HAP-1 (cell line): ENCODE results near the gene NEB.

Experiments used
- DNase-seq, 2 experiments: peaks; one replicate each; pipeline ENCODE4 v3.0.0-alpha.2; 2016 to 2020; ENCODE audit warnings: low spot score in 2 of 2
- H3K27me3 ChIP-seq: fragments of 250-450 bp; sonication (Bioruptor Pico); 2 replicates; pipeline ENCODE4 v1.5.1; 2020; ENCODE audit warnings: low read depth, mild to moderate bottlenecking, moderate library complexity
- H3K36me3 ChIP-seq: fragments of 250-450 bp; sonication (Bioruptor Pico); replicated peaks from 2 replicates; pipeline ENCODE4 v1.5.1; 2020; ENCODE audit warnings: mild to moderate bottlenecking
- H3K4me1 ChIP-seq: fragments of 250-450 bp; sonication (Bioruptor Pico); 2 replicates; pipeline ENCODE4 v1.5.1; 2020; ENCODE audit warnings: mild to moderate bottlenecking
- H3K4me3 ChIP-seq: fragments of 250-450 bp; sonication (Bioruptor Pico); 2 replicates; pipeline ENCODE4 v1.5.1; 2020; ENCODE audit warnings: mild to moderate bottlenecking, moderate library complexity
- H3K9me3 ChIP-seq: fragments of 250-450 bp; sonication (Bioruptor Pico); 2 replicates; pipeline ENCODE4 v1.5.1; 2020; ENCODE audit warnings: mild to moderate bottlenecking, moderate library complexity
- in situ Hi-C: fragments of 300-500 bp; cut with MboI; formaldehyde crosslinking; loops from 3 replicates; pipeline ENCODE4 v1.14.3; 2020; ENCODE audit warnings: low sequenced_read_pairs, inconsistent platforms, mixed read lengths

The NEB gene

DNA sequence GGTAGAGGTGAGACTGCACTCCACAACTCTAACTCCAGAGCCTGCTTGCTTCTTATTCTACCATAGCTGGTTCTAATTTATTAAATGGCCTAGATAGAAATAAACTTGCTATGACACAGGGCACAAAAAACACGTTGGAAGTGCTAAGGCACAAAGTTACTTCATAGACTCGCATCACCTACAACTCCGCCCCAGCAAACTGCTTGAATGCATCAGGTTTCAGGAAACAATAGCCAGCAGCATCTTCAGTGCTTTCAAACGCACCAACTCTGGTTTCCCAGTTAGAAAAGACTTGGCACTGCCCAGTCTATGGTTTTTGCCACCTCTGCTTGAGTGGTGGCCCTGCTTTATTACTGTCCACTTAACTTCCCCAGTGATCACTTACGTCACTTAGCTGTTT lies 182.0 kb downstream of the NEB start:
- no peak for DNase-seq
- Histone ChIP-seq H3K4me3 (no peak overlapping the region), H3K4me1 (peaks cover 6% of the 10 kb centered on the region), H3K9me3 (0 out of 2 replicates have a peak, but pooled peaks cover 4% of the 10 kb centered on the region), H3K27me3 (peaks cover 2% of the 10 kb centered on the region; the same call in 1 of the 2 replicates), H3K36me3 (no peaks in the 10 kb centered on the region)
- in situ Hi-C loops: loop anchor here (10.0 kb wide), 1 partner anchor 63 kb away; no protein-coding TSS in a partner anchor

DNA sequence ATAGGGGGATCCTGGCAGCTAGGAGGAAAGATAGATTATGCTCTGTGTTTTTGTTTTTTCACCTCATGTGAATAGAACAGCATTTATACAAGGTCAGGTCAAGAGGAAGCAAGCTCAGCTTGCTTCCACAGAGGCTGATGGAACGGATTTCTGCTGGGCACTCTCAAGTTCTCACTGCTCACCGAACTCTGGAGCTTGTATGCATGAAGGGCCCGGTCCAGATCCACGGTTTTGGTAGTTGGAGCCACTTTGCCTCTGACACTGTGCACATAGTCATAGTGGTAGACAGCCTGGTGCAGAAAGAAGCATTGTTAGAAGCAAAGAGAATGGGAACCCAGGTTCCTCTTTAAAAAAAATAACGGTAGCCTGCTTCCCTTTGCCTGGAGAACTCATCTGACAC lies 182.7 kb downstream of the NEB start:
- in situ Hi-C loops: loop anchor here (10.0 kb wide), 1 partner anchor 63 kb away; no protein-coding TSS in a partner anchor
- H3K9me3 ChIP-seq: 0 out of 2 replicates have a peak, but pooled peaks cover 2% of the 10 kb centered on the region

DNA sequence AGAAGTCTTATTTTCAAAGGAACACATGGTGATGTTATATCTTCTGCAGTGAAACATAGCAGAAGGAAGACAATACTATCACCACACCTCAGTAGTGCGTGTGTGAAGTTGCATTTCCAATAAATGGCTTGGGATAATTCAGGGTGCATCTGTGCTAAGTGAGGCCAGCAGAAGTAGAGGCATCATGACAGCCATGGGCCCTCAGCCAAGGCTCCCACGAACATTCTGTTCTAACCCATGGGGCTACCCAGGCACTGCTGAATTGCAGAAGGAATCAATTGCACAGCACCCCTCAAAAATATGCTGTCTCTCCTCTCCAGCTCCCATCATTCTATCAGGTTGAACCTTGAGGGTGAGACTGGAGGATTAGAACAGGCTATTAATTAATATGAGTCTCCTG lies 185.1 kb downstream of the NEB start:
- H3K27me3 ChIP-seq: no peaks in the 10 kb centered on the region
- in situ Hi-C loops: no loop called here
- DNase-seq: no peak
- no peaks in the 10 kb centered on the region for H3K36me3 ChIP-seq
- H3K4me3 ChIP-seq: no peak overlapping the region
- H3K4me1 ChIP-seq: no peaks in the 10 kb centered on the region; the same call in none of the 2 replicates
- H3K9me3 ChIP-seq: no peaks in the 10 kb centered on the region

More for the DNA sequence above, 182.7 kb downstream of the NEB start:
- H3K4me1 ChIP-seq: peaks cover 5% of the 10 kb centered on the region
- H3K4me3 ChIP-seq: no peak overlapping the region
- no peak for DNase-seq
- peaks cover 2% of the 10 kb centered on the region; the same call in 1 of the 2 replicates for H3K27me3 ChIP-seq
- no peaks in the 10 kb centered on the region for H3K36me3 ChIP-seq

DNA sequence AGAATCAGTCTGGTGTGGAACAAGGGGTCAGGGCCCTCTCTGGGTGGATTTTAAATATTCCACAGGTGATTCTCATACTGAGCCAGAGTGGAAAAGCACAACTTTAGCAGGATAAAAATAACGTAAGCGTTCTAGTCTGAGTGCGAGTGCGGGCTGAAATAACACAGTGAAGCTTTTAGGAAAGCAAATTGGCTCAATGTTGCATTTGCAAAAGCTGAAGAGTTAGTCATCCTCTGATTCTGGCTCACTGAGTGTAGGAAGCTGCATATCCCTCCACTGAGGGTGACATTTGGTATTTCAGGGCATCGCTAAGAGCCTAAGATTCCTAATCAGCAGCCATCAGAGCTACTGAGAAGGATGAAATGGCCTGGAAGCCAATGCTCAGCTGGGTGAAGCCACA lies 189.8 kb downstream of the NEB start:
- no peaks in the 10 kb centered on the region for H3K9me3 ChIP-seq
- no peak overlapping the region for H3K4me3 ChIP-seq
- no peaks in the 10 kb centered on the region for H3K4me1 ChIP-seq
- no peaks in the 10 kb centered on the region for H3K27me3 ChIP-seq
- no peaks in the 10 kb centered on the region for H3K36me3 ChIP-seq
- DNase-seq: no peak
- in situ Hi-C loops: no loop called here

DNA sequence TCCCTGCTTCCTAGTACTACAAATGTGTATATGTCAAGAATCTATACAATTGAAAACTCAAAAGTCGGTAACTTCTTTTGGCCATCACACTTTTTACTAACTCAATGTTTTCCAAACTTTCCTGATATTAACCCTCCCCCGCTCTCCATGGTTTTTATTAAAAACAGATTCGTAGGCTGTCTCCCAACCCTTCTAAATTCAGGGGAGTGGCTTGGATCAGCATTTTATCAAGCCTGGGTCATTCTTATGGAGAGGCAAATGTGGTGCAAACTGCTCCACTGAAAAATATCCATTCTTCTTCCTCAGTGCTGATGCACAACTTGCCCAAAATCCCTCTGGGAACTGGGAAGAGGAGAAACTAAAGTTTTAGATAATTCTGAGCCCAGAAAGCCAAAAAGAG lies 190.4 kb downstream of the NEB start:
- in situ Hi-C loops: no loop called here
- H3K36me3 ChIP-seq: no peaks in the 10 kb centered on the region
- H3K4me1 ChIP-seq: no peaks in the 10 kb centered on the region
- H3K9me3 ChIP-seq: no peaks in the 10 kb centered on the region
- no peaks in the 10 kb centered on the region for H3K27me3 ChIP-seq
- DNase-seq: no peak
- H3K4me3 ChIP-seq: no peak overlapping the region

- no peak overlapping the region for H3K4me3 ChIP-seq
- in situ Hi-C loops: no loop called here
- no peaks in the 10 kb centered on the region for H3K27me3 ChIP-seq
- peaks cover 10% of the 10 kb centered on the region for H3K4me1 ChIP-seq
- no peaks in the 10 kb centered on the region for H3K9me3 ChIP-seq
- H3K36me3 ChIP-seq: no peaks in the 10 kb centered on the region
- DNase-seq: no peak
Observed at GRCh38 chr2:151534001-151534400, 200.3 kb downstream of the NEB start.

DNA sequence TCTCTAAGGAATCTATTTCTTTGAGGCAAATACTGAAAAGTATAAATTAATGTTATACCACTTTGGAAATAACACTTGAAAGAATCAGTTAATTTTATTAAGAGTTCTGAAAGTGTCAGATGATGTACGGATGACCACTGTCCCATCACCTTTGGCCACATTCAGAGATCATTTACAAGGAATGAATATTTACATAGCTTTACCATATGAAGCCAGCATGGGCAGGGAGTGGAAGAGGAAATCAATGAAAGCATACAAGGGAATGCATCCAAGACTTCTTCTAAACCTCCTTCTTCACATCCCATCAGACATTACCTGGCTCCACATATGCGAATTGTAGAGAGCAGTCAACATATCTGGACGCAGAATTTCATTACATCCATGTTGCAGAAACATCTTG lies 201.1 kb downstream of the NEB start:
- no peak overlapping the region for H3K4me3 ChIP-seq
- in situ Hi-C loops: no loop called here

DNA sequence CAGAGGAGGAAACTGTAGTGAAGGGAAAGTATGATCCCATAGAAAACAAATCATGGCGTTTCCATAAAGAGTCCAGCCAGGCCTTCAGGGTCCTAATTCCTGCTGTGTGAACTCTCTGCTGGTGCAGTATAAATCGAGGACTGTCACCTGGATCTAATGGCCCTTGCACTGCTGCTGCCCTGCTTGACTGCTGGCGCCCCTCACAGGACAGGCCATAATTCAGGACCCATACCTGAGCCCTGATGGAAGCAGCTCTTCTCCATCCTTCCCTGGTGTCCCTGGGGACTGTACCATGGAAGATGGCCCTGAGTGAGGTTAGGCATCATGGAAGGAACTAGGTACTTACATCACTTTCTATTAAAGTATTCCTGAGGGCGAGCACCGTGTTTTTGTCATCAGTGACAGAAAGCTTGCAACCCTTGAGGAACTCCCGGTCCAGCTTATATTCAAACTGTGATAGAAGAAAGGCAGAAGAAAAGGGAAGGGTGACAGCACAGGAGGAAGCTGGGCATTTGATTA lies 207.6 kb downstream of the NEB start:
- Histone ChIP-seq H3K4me3 (no peak overlapping the region), H3K27me3 (no peaks in the 10 kb centered on the region), H3K36me3 (no peaks in the 10 kb centered on the region), H3K4me1 (no peaks in the 10 kb centered on the region), H3K9me3 (no peaks in the 10 kb centered on the region)
- no peak for DNase-seq
- in situ Hi-C loops: no loop called here

More for the DNA sequence above, 201.1 kb downstream of the NEB start:
- DNase-seq: no peak
- Histone ChIP-seq H3K4me1 (peaks cover 10% of the 10 kb centered on the region), H3K9me3 (no peaks in the 10 kb centered on the region), H3K36me3 (no peaks in the 10 kb centered on the region), H3K27me3 (no peaks in the 10 kb centered on the region)

GRCh38 chr2:151525821-151526373 lies 208.4 kb downstream of the NEB start:
- no peak overlapping the region for H3K4me3 ChIP-seq
- no peaks in the 10 kb centered on the region for H3K4me1 ChIP-seq
- H3K9me3 ChIP-seq: no peaks in the 10 kb centered on the region
- H3K27me3 ChIP-seq: no peaks in the 10 kb centered on the region
- in situ Hi-C loops: no loop called here
- no peak for DNase-seq
- H3K36me3 ChIP-seq: no peaks in the 10 kb centered on the region

GRCh38 chr2:151523850-151524249 lies 210.4 kb downstream of the NEB start:
- DNase-seq: no peak
- no peaks in the 10 kb centered on the region for H3K4me1 ChIP-seq
- H3K9me3 ChIP-seq: no peaks in the 10 kb centered on the region
- no peaks in the 10 kb centered on the region for H3K36me3 ChIP-seq
- no peak overlapping the region for H3K4me3 ChIP-seq
- no peaks in the 10 kb centered on the region for H3K27me3 ChIP-seq
- in situ Hi-C loops: no loop called here

GRCh38 chr2:151522556-151522955 lies 211.7 kb downstream of the NEB start:
- in situ Hi-C loops: no loop called here
- no peak overlapping the region for H3K4me3 ChIP-seq
- H3K4me1 ChIP-seq: 0 out of 2 replicates have a peak, but pooled peaks cover 1% of the 10 kb centered on the region
- no peaks in the 10 kb centered on the region for H3K36me3 ChIP-seq
- no peaks in the 10 kb centered on the region for H3K27me3 ChIP-seq
- H3K9me3 ChIP-seq: no peaks in the 10 kb centered on the region
- no peak for DNase-seq

DNA sequence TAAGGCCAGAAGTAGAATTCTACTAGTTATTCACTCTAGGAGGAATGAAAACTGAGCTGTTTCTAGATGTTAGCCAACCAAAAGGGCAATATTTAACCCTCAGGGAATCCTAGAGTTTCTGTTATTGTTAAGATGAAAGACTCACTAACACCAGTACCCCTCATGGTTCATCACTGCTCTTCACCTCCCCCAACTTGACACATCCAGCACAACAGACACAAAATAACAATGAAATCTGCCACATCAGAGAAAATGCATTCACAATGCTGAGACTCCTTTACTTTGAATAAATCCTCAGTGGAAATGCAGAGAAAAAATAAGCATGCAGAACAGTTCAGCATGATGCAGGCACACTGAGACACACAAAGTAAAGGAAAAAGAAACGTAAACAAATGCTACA lies 213.3 kb downstream of the NEB start:
- Histone ChIP-seq H3K27me3 (no peaks in the 10 kb centered on the region), H3K4me1 (0 out of 2 replicates have a peak, but pooled peaks cover 2% of the 10 kb centered on the region), H3K36me3 (no peaks in the 10 kb centered on the region), H3K4me3 (no peak overlapping the region), H3K9me3 (no peaks in the 10 kb centered on the region)
- in situ Hi-C loops: no loop called here
- no peak for DNase-seq

GRCh38 chr2:151518802-151519201 lies 215.5 kb downstream of the NEB start:
- Histone ChIP-seq H3K4me3 (no peak overlapping the region), H3K36me3 (no peaks in the 10 kb centered on the region), H3K27me3 (no peaks in the 10 kb centered on the region), H3K9me3 (no peaks in the 10 kb centered on the region), H3K4me1 (0 out of 2 replicates have a peak, but pooled peaks cover 2% of the 10 kb centered on the region)
- DNase-seq: no peak
- in situ Hi-C loops: no loop called here

- H3K9me3 ChIP-seq: no peaks in the 10 kb centered on the region
- no peaks in the 10 kb centered on the region for H3K36me3 ChIP-seq
- H3K4me3 ChIP-seq: no peak overlapping the region
- in situ Hi-C loops: no loop called here
- no peaks in the 10 kb centered on the region for H3K27me3 ChIP-seq
- no peak for DNase-seq
- H3K4me1 ChIP-seq: peaks cover 15% of the 10 kb centered on the region
Observed at GRCh38 chr2:151508519-151508918, 225.8 kb downstream of the NEB start.

GRCh38 chr2:151506170-151506569 lies 228.1 kb downstream of the NEB start:
- H3K4me3 ChIP-seq: no peak overlapping the region
- no peaks in the 10 kb centered on the region for H3K9me3 ChIP-seq
- no peaks in the 10 kb centered on the region for H3K36me3 ChIP-seq
- H3K4me1 ChIP-seq: peaks cover 15% of the 10 kb centered on the region
- H3K27me3 ChIP-seq: no peaks in the 10 kb centered on the region
- no peak for DNase-seq
- in situ Hi-C loops: no loop called here
